K562 (cell line): Measurements from ENCODE around the gene WDR86. TPM values are rescaled to one million over a fixed set of nuclear protein-coding genes. Genes with fewer than 3 reads are reported as not detected.
A peak's percentile ranks its signal among the peaks of the same experiment; 100 is the strongest.

Experiments
- ARID1B ChIP-seq: fragments of 450-650 bp; IDR thresholded peaks from 2 replicates; pipeline ENCODE4 v1.6.1; 2016; ENCODE audit warnings: antibody characterized with exemption, mild to moderate bottlenecking, inconsistent platforms
- CHCHD3 ChIP-seq: fragments of 250-450 bp; sonication (Bioruptor Pico); IDR thresholded peaks from 2 replicates; pipeline ENCODE4 v2.1.2; 2022; ENCODE audit warnings: mild to moderate bottlenecking
- ERF ChIP-seq: fragments of 450-650 bp; formaldehyde crosslinking; IDR thresholded peaks from 2 replicates; pipeline ENCODE4 v1.4.0; 2020; ENCODE audit warnings: mild to moderate bottlenecking, mixed read lengths
- HNRNPK ChIP-seq: fragments of 200-400 bp; formaldehyde crosslinking; IDR thresholded peaks from one replicate; pipeline ENCODE4 v1.6.1; 2018; ENCODE audit warnings: mild to moderate bottlenecking, low read depth, low read length; ENCODE audit not compliant: poor library complexity, severe bottlenecking
- KAT7 ChIP-seq: sonication (generic); formaldehyde crosslinking; IDR thresholded peaks from 2 replicates; pipeline ENCODE4 v1.8.0; 2022; ENCODE audit warnings: missing genetic modification reagents, mild to moderate bottlenecking, borderline replicate concordance
- MCM5 ChIP-seq: fragments of 450-650 bp; IDR thresholded peaks from 2 replicates; pipeline ENCODE4 v1.6.1; 2016; ENCODE audit warnings: low read depth
- POLR2A ChIP-seq: fragments of 450-650 bp; conservative IDR thresholded peaks from 2 replicates; pipeline ENCODE4 v1.6.1; 2016
- SAP30 ChIP-seq: fragments of 200-600 bp; sonication (generic); IDR thresholded peaks from 2 replicates; pipeline ENCODE4 v1.6.1; 2012; ENCODE audit warnings: borderline replicate concordance, low read depth, mild to moderate bottlenecking, moderate library complexity, low read length, control low read depth, inconsistent platforms; ENCODE audit not compliant: insufficient read depth, poor library complexity, severe bottlenecking
- SMAD1 ChIP-seq: fragments of 150-350 bp; IDR thresholded peaks from 2 replicates; pipeline ENCODE4 v1.6.1; 2014; ENCODE audit warnings: low read length, low read depth; ENCODE audit not compliant: partially characterized antibody
- SMARCB1 ChIP-seq: IDR thresholded peaks from 2 replicates; pipeline ENCODE4 v1.6.1; 2011; ENCODE audit warnings: improper control_type of control experiment, low read depth; ENCODE audit not compliant: insufficient read length
- TFAM ChIP-seq: fragments of 250-450 bp; sonication (Bioruptor Pico); conservative IDR thresholded peaks from 2 replicates; pipeline ENCODE4 v1.5.0; 2021; ENCODE audit warnings: mild to moderate bottlenecking, moderate library complexity
- TGIF2 ChIP-seq: sonication (generic); formaldehyde crosslinking; IDR thresholded peaks from 2 replicates; pipeline ENCODE4 v1.8.1; 2022; ENCODE audit warnings: mild to moderate bottlenecking, missing genetic modification reagents, moderate library complexity
- TOE1 ChIP-seq, 2 experiments: fragments of 450-650 bp in 1 of 2; sonication (generic) in 1 of 2; formaldehyde crosslinking in 1 of 2; IDR thresholded peaks; 2 replicates each; pipeline versions ENCODE4 v1.7.1 to v1.8.0; 2016 to 2022; ENCODE audit warnings: borderline replicate concordance in 2 of 2, mild to moderate bottlenecking in 2 of 2, antibody characterized with exemption in 1 of 2, inconsistent platforms in 1 of 2, low read depth in 1 of 2, missing genetic modification reagents in 1 of 2, moderate library complexity in 1 of 2
- UBTF ChIP-seq, 2 experiments: IDR thresholded peaks; 2 replicates each; pipeline ENCODE4 v1.6.1; 2012; ENCODE audit warnings: improper control_type of control experiment in 2 of 2, low read depth in 2 of 2, low read length in 2 of 2, borderline replicate concordance in 1 of 2
- ZFP91 ChIP-seq: sonication (generic); formaldehyde crosslinking; IDR thresholded peaks from 2 replicates; pipeline ENCODE4 v1.8.0; 2022; ENCODE audit warnings: mild to moderate bottlenecking, missing genetic modification reagents
- ZFPM2 ChIP-seq: fragments of 250-450 bp; sonication (Bioruptor Pico); IDR thresholded peaks from 2 replicates; pipeline ENCODE4 v1.5.1; 2022; ENCODE audit warnings: mild to moderate bottlenecking
- ZNF124 ChIP-seq: sonication (generic); formaldehyde crosslinking; IDR thresholded peaks from 2 replicates; pipeline ENCODE4 v1.8.1; 2022; ENCODE audit warnings: missing genetic modification reagents
- ZNF165 ChIP-seq: fragments of 250-450 bp; sonication (Bioruptor Pico); IDR thresholded peaks from 2 replicates; pipeline ENCODE4 v1.4.0; 2020; ENCODE audit warnings: borderline replicate concordance
- ZNF3 ChIP-seq: fragments of 250-450 bp; sonication (Bioruptor Pico); IDR thresholded peaks from 2 replicates; pipeline ENCODE4 v1.5.0; 2021; ENCODE audit warnings: mild to moderate bottlenecking, moderate library complexity
- ZNF507 ChIP-seq: conservative IDR thresholded peaks from 2 replicates; pipeline ENCODE4 v1.6.1; 2017; ENCODE audit warnings: missing genetic modification characterization, missing compliant biosample characterization
- ZNF785 ChIP-seq: fragments of 250-450 bp; sonication (Bioruptor Pico); IDR thresholded peaks from 2 replicates; pipeline ENCODE4 v1.4.0; 2020; ENCODE audit warnings: mild to moderate bottlenecking
- polyA plus RNA-seq, 8 experiments: library from polyadenylated mRNA; depleted of rRNA in 4 of 8; stranded (reverse) in 5 of 8; unstranded in 3 of 8; fragments of >200 nt; fragmentation: Nextera tagmentation in 2 of 8; fragmentation: Illumina TruSeq in 1 of 8; extraction: Ambion mirVana in 2 of 8; extraction: Trizol in 1 of 8; gene quantifications; 2 replicates each; pipeline versions ENCODE4 v1.2.1 to v1.2.3, GENCODE V29; 2011 to 2014; ENCODE audit warnings: inconsistent platforms in 1 of 8, missing spikeins in 1 of 8
- total RNA-seq, 7 experiments: library from RNA; depleted of rRNA in 6 of 7; stranded (reverse); fragments of >200 nt in 6 of 7; fragmentation: Illumina TruSeq in 2 of 7; extraction: Trizol in 2 of 7; gene quantifications; 2 replicates each; pipeline versions ENCODE4 v1.2.1 to v1.2.3, GENCODE V29; 2011 to 2021; ENCODE audit warnings: low replicate concordance in 1 of 7
- TF ChIP-seq, protein P1 (sequence below): sonication (generic); formaldehyde crosslinking; IDR thresholded peaks from 2 replicates; pipeline ENCODE4 v1.8.1; 2023; ENCODE audit warnings: mild to moderate bottlenecking, missing genetic modification reagents, moderate library complexity
- TF ChIP-seq, protein P2 (sequence below): fragments of 450-650 bp; IDR thresholded peaks from 2 replicates; pipeline ENCODE4 v1.7.0; 2016; ENCODE audit warnings: borderline replicate concordance

WDR86 gene
- total and polyA plus RNA-seq, 9 of the 15 experiments (the other 6 are each of a cell fraction or from before 2014, with no cell fraction given): 0.24 TPM; not detected in 8

GRCh38 chr7:151349507-151349853, 60.4 kb downstream of the WDR86 start (continued):
- 0 out of 4 replicates have a peak, but pooled peaks of 1 of the 2 experiments have one; percentile 23 for TF ChIP-seq UBTF (IDR thresholded peaks at IDR 0.05; ENCODE audit: borderline replicate concordance in 1 of 2, low read depth in 2 of 2, low read length in 2 of 2)
- TF ChIP-seq MCM5: no peak
- TF ChIP-seq ZNF507 (tag): no peak
- peak; percentile 31 for TF ChIP-seq SMAD1
- no peak for TF ChIP-seq SAP30
- TF ChIP-seq, protein P1, sequence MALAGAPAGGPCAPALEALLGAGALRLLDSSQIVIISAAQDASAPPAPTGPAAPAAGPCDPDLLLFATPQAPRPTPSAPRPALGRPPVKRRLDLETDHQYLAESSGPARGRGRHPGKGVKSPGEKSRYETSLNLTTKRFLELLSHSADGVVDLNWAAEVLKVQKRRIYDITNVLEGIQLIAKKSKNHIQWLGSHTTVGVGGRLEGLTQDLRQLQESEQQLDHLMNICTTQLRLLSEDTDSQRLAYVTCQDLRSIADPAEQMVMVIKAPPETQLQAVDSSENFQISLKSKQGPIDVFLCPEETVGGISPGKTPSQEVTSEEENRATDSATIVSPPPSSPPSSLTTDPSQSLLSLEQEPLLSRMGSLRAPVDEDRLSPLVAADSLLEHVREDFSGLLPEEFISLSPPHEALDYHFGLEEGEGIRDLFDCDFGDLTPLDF (CRISPR knock-in tag): no peak
- no peak for TF ChIP-seq HNRNPK
- TF ChIP-seq ZFPM2 (CRISPR knock-in tag): no peak
- TF ChIP-seq SMARCB1: no peak
- no peak for TF ChIP-seq TOE1 (IDR thresholded peaks at IDR 0.05; ENCODE audit: borderline replicate concordance)
- TF ChIP-seq TOE1 (CRISPR knock-in tag; IDR thresholded peaks at IDR 0.05; ENCODE audit: borderline replicate concordance, low read depth): no peak
- TF ChIP-seq ZNF165 (CRISPR knock-in tag): peak; percentile 44; the same call in 1 of the 2 replicates
- TF ChIP-seq ZFP91 (CRISPR knock-in tag): no peak
- TF ChIP-seq, protein P2, sequence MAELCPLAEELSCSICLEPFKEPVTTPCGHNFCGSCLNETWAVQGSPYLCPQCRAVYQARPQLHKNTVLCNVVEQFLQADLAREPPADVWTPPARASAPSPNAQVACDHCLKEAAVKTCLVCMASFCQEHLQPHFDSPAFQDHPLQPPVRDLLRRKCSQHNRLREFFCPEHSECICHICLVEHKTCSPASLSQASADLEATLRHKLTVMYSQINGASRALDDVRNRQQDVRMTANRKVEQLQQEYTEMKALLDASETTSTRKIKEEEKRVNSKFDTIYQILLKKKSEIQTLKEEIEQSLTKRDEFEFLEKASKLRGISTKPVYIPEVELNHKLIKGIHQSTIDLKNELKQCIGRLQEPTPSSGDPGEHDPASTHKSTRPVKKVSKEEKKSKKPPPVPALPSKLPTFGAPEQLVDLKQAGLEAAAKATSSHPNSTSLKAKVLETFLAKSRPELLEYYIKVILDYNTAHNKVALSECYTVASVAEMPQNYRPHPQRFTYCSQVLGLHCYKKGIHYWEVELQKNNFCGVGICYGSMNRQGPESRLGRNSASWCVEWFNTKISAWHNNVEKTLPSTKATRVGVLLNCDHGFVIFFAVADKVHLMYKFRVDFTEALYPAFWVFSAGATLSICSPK: no peak
- no peak for TF ChIP-seq CHCHD3 (CRISPR knock-in tag)
- no peak for TF ChIP-seq ZNF3 (CRISPR knock-in tag)
- no peak for TF ChIP-seq ZNF785 (CRISPR knock-in tag)
- no peak for TF ChIP-seq TFAM (CRISPR knock-in tag)
- no peak for TF ChIP-seq TGIF2 (CRISPR knock-in tag)
- TF ChIP-seq KAT7: no peak
- TF ChIP-seq POLR2A: no peak
- TF ChIP-seq ERF (CRISPR knock-in tag): 0 out of 2 replicates have a peak, but pooled peaks have one; percentile 34
- TF ChIP-seq ZNF124 (CRISPR knock-in tag): no peak
- no peak for TF ChIP-seq ARID1B
